ENCODE measurements around the gene AQP2. TPM values are rescaled to one million over a fixed set of nuclear protein-coding genes. Genes with fewer than 3 reads are reported as not detected.

AQP2 gene
- total RNA-seq, 1 donor from 2014 or later, result not detected

- Mint-ChIP-seq H3K36me3 (ENCODE audit: low read depth) (no peaks in the 10 kb centered on the region), H3K9me3 (no peaks in the 10 kb centered on the region), H3K27ac (no peak overlapping the region), H3K27me3 (peaks cover 14% of the 10 kb centered on the region), H3K4me1 (peaks cover 8% of the 10 kb centered on the region), H3K4me3 (no peak overlapping the region)
- no peak for DNase-seq
- no peak for TF ChIP-seq CTCF (IDR thresholded peaks at IDR 0.05)
- CTCF ChIA-PET, result interaction anchor here (1.2 kb wide), 1 partner anchor 8 kb away, joined by 4 read pairs; no protein-coding TSS in a partner anchor
- intact Hi-C loops (cut with micrococcal nuclease), result no loop called here
- POLR2A ChIA-PET, result no interaction called here
- ATAC-seq (ENCODE audit: low read depth), result no peak
These were observed 12.8 kb upstream of the AQP2 start for GRCh38 chr12:49937639-49938300.

DNA sequence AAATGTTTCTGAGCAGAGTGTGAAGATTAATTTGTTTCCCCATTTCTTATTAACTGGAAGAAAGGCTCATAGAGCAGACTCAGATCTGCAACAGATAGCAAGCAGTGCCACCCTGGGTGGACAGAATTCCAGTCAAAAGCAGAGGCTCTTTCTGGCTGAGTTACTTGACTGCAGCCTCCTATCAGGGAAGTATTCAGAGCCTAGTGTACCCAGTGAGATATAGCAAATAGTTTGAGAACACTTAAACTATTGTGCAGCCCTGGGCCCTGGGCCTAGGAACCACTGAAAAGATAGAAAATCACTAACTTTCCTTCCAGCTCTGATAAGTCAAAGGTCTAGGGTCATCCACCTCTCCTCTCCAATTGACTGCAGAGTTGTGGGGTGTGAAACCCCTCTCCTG lies 11.2 kb upstream of the AQP2 start:
- no peak for DNase-seq
- H3K36me3 Mint-ChIP-seq (ENCODE audit: low read depth), result no peaks in the 10 kb centered on the region
- no peaks in the 10 kb centered on the region for H3K9me3 Mint-ChIP-seq
- no peak overlapping the region for H3K27ac Mint-ChIP-seq
- peaks cover 13% of the 10 kb centered on the region for H3K27me3 Mint-ChIP-seq
- peaks cover 8% of the 10 kb centered on the region for H3K4me1 Mint-ChIP-seq
- intact Hi-C loops (cut with micrococcal nuclease), result no loop called here
- no peak for ATAC-seq (ENCODE audit: low read depth)
- no peak for TF ChIP-seq CTCF (IDR thresholded peaks at IDR 0.05)
- no peak overlapping the region for H3K4me3 Mint-ChIP-seq
- CTCF ChIA-PET, result no interaction called here
- POLR2A ChIA-PET, result no interaction called here

- no peak for TF ChIP-seq CTCF (IDR thresholded peaks at IDR 0.05)
These were observed 10.8 kb upstream of the AQP2 start for GRCh38 chr12:49939707-49940106.

GRCh38 chr12:49941556-49942511 lies 8.7 kb upstream of the AQP2 start:
- Mint-ChIP-seq H3K4me1 (peaks cover 14% of the 10 kb centered on the region), H3K4me3 (no peak overlapping the region), H3K27me3 (peaks cover 4% of the 10 kb centered on the region), H3K27ac (no peak overlapping the region), H3K36me3 (ENCODE audit: low read depth) (no peaks in the 10 kb centered on the region), H3K9me3 (no peaks in the 10 kb centered on the region)
- intact Hi-C loops (cut with micrococcal nuclease), result no loop called here
- no peak for TF ChIP-seq CTCF (IDR thresholded peaks at IDR 0.05)
- POLR2A ChIA-PET, result no interaction called here
- ATAC-seq (ENCODE audit: low read depth) (no peak), DNase-seq (no peak)
- CTCF ChIA-PET, result interaction anchor here (2.5 kb wide), 1 partner anchor 25 kb away, joined by 9 read pairs; no protein-coding TSS in a partner anchor

More at GRCh38 chr12:49939707-49940106, 10.8 kb upstream of the AQP2 start:
- ATAC-seq (ENCODE audit: low read depth) (no peak), DNase-seq (no peak)
- intact Hi-C loops (cut with micrococcal nuclease), result no loop called here
- Mint-ChIP-seq H3K27ac (no peak overlapping the region), H3K4me1 (peaks cover 8% of the 10 kb centered on the region), H3K36me3 (ENCODE audit: low read depth) (no peaks in the 10 kb centered on the region), H3K27me3 (peaks cover 9% of the 10 kb centered on the region), H3K4me3 (no peak overlapping the region), H3K9me3 (no peaks in the 10 kb centered on the region)
- ChIA-PET CTCF (no interaction called here), POLR2A (no interaction called here)

GRCh38 chr12:49942512-49942893 lies 8.0 kb upstream of the AQP2 start:
- ChIA-PET CTCF (interaction anchor here (1.1 to 2.5 kb wide), 2 partner anchors 25 to 129 kb away, joined by 3 to 9 read pairs; no protein-coding TSS in a partner anchor), POLR2A (no interaction called here)
- Mint-ChIP-seq H3K4me1 (peaks cover 14% of the 10 kb centered on the region), H3K27ac (no peak overlapping the region), H3K9me3 (no peaks in the 10 kb centered on the region), H3K27me3 (peaks cover 4% of the 10 kb centered on the region), H3K36me3 (ENCODE audit: low read depth) (no peaks in the 10 kb centered on the region), H3K4me3 (no peak overlapping the region)
- DNase-seq (no peak), ATAC-seq (ENCODE audit: low read depth) (no peak)
- intact Hi-C loops (cut with micrococcal nuclease), result no loop called here
- TF ChIP-seq CTCF (IDR thresholded peaks at IDR 0.05), result no peak

Measured in activated B cell treated with CpG ODN at 0.5 μM for 24 hours (primary cell).